Epithelial cell of proximal tubule (primary cell): ENCODE results near the gene NCKAP5. TPM values are rescaled to one million over a fixed set of nuclear protein-coding genes. Genes with fewer than 3 reads are reported as not detected.

Experiments
- DNase-seq: peaks from one replicate; pipeline ENCODE4 v3.0.0-alpha.2; 2011; ENCODE audit warnings: low read depth
- H3K4me3 ChIP-seq: 2 replicates; pipeline ENCODE4 v1.5.1; 2011; ENCODE audit warnings: low read depth, mild to moderate bottlenecking, low read length
- CTCF ChIP-seq: conservative IDR thresholded peaks from 2 replicates; pipeline ENCODE4 v1.5.1; 2012; ENCODE audit warnings: low read depth, mild to moderate bottlenecking, low read length
- total RNA-seq: library from RNA; depleted of rRNA; stranded (reverse); fragments of >200 nt; gene quantifications from 2 replicates; pipeline ENCODE4 v1.2.3, GENCODE V29; 2015

NCKAP5 gene
- total RNA-seq, 1 donor from 2014 or later, result 0.69 TPM

GRCh38 chr2:133371286-133371685 lies 197.0 kb downstream of the NCKAP5 start:
- H3K4me3 ChIP-seq, result no peak overlapping the region
- DNase-seq, result no peak
- no peak for TF ChIP-seq CTCF

- no peak for DNase-seq
- H3K4me3 ChIP-seq, result no peak overlapping the region
- TF ChIP-seq CTCF, result no peak
Measured at GRCh38 chr2:133369901-133370658, 198.2 kb downstream of the NCKAP5 start.

GRCh38 chr2:133365117-133365516 lies 203.1 kb downstream of the NCKAP5 start:
- no peak for DNase-seq
- no peak for TF ChIP-seq CTCF
- no peak overlapping the region for H3K4me3 ChIP-seq

GRCh38 chr2:133364636-133365035 lies 203.6 kb downstream of the NCKAP5 start:
- H3K4me3 ChIP-seq, result no peak overlapping the region
- no peak for TF ChIP-seq CTCF
- DNase-seq, result no peak

- H3K4me3 ChIP-seq, result no peak overlapping the region
- TF ChIP-seq CTCF, result no peak
- no peak for DNase-seq
Measured at GRCh38 chr2:133363884-133364283, 204.4 kb downstream of the NCKAP5 start.

GRCh38 chr2:133362061-133362476 lies 206.2 kb downstream of the NCKAP5 start:
- H3K4me3 ChIP-seq, result no peak overlapping the region
- TF ChIP-seq CTCF, result no peak
- DNase-seq, result no peak

- no peak for DNase-seq
- H3K4me3 ChIP-seq, result no peak overlapping the region
- TF ChIP-seq CTCF, result no peak
Measured at GRCh38 chr2:133360882-133361281, 207.4 kb downstream of the NCKAP5 start.
